ENCODE results near the gene MST1R.

Gene MST1R

DNA sequence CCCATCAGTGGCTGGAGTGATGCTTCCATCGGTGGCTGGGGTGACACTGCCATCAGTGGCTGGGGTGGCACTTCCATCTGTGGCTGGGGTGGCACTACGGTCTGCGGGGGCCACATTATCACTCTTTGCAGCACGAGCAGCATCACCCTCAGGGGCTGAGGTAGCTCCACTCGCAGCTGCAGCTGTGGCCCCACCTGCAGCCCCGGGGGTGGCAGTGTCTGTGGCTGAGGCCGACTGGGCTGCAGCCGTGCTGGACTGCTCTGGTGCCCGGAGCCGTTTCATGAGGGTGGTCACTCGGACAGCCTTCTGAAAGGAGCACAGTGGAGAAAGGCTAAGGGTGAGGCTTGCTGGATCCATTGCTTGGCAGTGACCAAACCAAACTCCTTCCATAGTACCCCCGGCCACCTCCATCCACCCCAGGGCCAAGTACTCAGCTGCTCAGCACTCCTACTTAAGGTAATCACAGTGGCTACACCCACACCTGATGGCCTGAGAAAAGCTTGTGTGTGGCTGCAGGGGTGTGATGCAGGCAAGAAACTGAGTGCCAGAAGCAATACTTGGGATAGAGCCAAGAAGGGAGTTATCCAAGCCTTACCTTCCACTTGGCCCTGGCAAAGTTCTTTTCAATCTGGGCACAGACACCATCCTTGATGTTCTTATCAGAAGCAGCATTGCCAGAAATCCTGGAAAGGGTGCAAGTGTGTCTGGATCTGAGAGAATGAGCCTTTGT is 43.9 kb downstream of the MST1R start:
- no peak for ATAC-seq
- TF ChIP-seq TCF4 (CRISPR knock-in tag; IDR thresholded peaks at IDR 0.05; ENCODE audit: borderline replicate concordance) = no peak
- no peak for TF ChIP-seq ISL1 (CRISPR knock-in tag; IDR thresholded peaks at IDR 0.05)
- no peak for TF ChIP-seq ZC3H10 (CRISPR knock-in tag; IDR thresholded peaks at IDR 0.05)
- TF ChIP-seq PPARA (CRISPR knock-in tag; IDR thresholded peaks at IDR 0.05; ENCODE audit: borderline replicate concordance) = no peak
- TF ChIP-seq GLIS3 (CRISPR knock-in tag; IDR thresholded peaks at IDR 0.05) = no peak
- TF ChIP-seq ZFP30 (CRISPR knock-in tag; IDR thresholded peaks at IDR 0.05) = no peak
- TF ChIP-seq BACH2 (CRISPR knock-in tag; IDR thresholded peaks at IDR 0.05; ENCODE audit: borderline replicate concordance) = no peak
- TF ChIP-seq TOX (CRISPR knock-in tag; IDR thresholded peaks at IDR 0.05; ENCODE audit: borderline replicate concordance) = no peak
- no peak for TF ChIP-seq ESRRG (CRISPR knock-in tag; IDR thresholded peaks at IDR 0.05)
- TF ChIP-seq, protein P1, sequence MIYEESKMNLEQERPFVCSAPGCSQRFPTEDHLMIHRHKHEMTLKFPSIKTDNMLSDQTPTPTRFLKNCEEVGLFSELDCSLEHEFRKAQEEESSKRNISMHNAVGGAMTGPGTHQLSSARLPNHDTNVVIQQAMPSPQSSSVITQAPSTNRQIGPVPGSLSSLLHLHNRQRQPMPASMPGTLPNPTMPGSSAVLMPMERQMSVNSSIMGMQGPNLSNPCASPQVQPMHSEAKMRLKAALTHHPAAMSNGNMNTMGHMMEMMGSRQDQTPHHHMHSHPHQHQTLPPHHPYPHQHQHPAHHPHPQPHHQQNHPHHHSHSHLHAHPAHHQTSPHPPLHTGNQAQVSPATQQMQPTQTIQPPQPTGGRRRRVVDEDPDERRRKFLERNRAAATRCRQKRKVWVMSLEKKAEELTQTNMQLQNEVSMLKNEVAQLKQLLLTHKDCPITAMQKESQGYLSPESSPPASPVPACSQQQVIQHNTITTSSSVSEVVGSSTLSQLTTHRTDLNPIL (CRISPR knock-in tag; IDR thresholded peaks at IDR 0.05; ENCODE audit: low read depth) = no peak
- TF ChIP-seq ARNTL (CRISPR knock-in tag; IDR thresholded peaks at IDR 0.05; ENCODE audit: borderline replicate concordance, low read depth) = no peak
- TF ChIP-seq, protein P2, sequence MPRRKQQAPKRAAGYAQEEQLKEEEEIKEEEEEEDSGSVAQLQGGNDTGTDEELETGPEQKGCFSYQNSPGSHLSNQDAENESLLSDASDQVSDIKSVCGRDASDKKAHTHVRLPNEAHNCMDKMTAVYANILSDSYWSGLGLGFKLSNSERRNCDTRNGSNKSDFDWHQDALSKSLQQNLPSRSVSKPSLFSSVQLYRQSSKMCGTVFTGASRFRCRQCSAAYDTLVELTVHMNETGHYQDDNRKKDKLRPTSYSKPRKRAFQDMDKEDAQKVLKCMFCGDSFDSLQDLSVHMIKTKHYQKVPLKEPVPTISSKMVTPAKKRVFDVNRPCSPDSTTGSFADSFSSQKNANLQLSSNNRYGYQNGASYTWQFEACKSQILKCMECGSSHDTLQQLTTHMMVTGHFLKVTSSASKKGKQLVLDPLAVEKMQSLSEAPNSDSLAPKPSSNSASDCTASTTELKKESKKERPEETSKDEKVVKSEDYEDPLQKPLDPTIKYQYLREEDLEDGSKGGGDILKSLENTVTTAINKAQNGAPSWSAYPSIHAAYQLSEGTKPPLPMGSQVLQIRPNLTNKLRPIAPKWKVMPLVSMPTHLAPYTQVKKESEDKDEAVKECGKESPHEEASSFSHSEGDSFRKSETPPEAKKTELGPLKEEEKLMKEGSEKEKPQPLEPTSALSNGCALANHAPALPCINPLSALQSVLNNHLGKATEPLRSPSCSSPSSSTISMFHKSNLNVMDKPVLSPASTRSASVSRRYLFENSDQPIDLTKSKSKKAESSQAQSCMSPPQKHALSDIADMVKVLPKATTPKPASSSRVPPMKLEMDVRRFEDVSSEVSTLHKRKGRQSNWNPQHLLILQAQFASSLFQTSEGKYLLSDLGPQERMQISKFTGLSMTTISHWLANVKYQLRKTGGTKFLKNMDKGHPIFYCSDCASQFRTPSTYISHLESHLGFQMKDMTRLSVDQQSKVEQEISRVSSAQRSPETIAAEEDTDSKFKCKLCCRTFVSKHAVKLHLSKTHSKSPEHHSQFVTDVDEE (CRISPR knock-in tag; IDR thresholded peaks at IDR 0.05) = no peak
- TF ChIP-seq ZNF565 (CRISPR knock-in tag; conservative IDR thresholded peaks at IDR 0.05; ENCODE audit: low read depth) = no peak
- TF ChIP-seq CSDC2 (CRISPR knock-in tag; IDR thresholded peaks at IDR 0.05) = no peak
- no peak for TF ChIP-seq ZNF70 (CRISPR knock-in tag; IDR thresholded peaks at IDR 0.05)

DNA sequence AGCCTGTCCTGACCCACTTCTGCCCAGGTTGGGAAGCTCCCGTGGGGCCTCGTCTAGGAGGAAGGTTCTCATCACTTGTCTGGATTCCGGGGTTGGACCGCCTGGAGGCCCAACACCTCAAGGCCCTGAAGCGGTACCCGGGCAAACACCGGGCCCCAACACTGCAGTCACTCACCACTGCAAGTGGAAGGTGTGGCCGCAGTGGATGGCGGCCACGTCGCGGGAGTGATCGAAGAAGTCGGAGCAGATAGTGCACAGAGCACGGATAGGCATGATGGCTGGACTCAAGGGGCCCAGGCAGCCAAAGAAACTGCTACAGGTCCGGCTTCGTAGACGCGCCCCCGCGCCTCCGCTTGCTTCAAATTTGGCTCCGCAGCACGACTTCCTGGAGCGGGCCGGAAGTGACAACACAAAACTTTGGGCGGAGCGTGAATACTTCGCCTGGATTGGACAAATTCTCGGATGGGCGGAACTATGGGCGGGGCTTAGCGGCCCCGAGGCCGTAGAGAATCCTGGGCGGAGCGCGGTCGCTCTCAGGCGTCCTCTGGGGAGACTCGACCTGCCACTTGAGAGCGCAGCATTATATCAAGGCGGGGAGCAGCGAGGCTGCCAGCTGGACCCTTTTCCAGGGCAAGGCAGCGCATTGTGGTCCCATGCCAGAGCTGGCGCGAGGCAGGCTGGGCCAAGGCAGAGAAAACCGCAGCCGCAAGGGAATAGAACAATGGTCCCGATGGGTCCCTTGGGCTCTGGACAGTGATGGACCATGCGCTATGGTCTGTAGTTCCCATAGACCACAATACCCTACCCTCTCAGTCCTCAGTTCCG is 47.3 kb downstream of the MST1R start, which contains the start of gene TRAIP:
Gene TRAIP (minus strand): TSS at position 384 of the 825 bp plus-strand sequence. CDS start 111 bp downstream, at position 273.
- peak; percentile 99 for ATAC-seq
- TF ChIP-seq, protein P3, sequence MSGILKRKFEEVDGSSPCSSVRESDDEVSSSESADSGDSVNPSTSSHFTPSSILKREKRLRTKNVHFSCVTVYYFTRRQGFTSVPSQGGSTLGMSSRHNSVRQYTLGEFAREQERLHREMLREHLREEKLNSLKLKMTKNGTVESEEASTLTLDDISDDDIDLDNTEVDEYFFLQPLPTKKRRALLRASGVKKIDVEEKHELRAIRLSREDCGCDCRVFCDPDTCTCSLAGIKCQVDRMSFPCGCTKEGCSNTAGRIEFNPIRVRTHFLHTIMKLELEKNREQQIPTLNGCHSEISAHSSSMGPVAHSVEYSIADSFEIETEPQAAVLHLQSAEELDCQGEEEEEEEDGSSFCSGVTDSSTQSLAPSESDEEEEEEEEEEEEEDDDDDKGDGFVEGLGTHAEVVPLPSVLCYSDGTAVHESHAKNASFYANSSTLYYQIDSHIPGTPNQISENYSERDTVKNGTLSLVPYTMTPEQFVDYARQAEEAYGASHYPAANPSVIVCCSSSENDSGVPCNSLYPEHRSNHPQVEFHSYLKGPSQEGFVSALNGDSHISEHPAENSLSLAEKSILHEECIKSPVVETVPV (CRISPR knock-in tag; IDR thresholded peaks at IDR 0.05) = no peak
- no peak for TF ChIP-seq PPARA (CRISPR knock-in tag; IDR thresholded peaks at IDR 0.05; ENCODE audit: borderline replicate concordance)
- TF ChIP-seq ESRRG (CRISPR knock-in tag; IDR thresholded peaks at IDR 0.05) = no peak
- TF ChIP-seq ZNF565 (CRISPR knock-in tag; conservative IDR thresholded peaks at IDR 0.05; ENCODE audit: low read depth) = no peak
- TF ChIP-seq, protein P4, sequence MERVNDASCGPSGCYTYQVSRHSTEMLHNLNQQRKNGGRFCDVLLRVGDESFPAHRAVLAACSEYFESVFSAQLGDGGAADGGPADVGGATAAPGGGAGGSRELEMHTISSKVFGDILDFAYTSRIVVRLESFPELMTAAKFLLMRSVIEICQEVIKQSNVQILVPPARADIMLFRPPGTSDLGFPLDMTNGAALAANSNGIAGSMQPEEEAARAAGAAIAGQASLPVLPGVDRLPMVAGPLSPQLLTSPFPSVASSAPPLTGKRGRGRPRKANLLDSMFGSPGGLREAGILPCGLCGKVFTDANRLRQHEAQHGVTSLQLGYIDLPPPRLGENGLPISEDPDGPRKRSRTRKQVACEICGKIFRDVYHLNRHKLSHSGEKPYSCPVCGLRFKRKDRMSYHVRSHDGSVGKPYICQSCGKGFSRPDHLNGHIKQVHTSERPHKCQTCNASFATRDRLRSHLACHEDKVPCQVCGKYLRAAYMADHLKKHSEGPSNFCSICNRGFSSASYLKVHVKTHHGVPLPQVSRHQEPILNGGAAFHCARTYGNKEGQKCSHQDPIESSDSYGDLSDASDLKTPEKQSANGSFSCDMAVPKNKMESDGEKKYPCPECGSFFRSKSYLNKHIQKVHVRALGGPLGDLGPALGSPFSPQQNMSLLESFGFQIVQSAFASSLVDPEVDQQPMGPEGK (CRISPR knock-in tag; IDR thresholded peaks at IDR 0.05; ENCODE audit: borderline replicate concordance) = no peak
- TF ChIP-seq, protein P5, sequence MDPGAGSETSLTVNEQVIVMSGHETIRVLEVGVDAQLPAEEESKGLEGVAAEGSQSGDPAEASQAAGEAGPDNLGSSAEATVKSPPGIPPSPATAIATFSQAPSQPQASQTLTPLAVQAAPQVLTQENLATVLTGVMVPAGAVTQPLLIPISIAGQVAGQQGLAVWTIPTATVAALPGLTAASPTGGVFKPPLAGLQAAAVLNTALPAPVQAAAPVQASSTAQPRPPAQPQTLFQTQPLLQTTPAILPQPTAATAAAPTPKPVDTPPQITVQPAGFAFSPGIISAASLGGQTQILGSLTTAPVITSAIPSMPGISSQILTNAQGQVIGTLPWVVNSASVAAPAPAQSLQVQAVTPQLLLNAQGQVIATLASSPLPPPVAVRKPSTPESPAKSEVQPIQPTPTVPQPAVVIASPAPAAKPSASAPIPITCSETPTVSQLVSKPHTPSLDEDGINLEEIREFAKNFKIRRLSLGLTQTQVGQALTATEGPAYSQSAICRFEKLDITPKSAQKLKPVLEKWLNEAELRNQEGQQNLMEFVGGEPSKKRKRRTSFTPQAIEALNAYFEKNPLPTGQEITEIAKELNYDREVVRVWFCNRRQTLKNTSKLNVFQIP (CRISPR knock-in tag; IDR thresholded peaks at IDR 0.05; ENCODE audit: borderline replicate concordance, low read depth) = no peak
- no peak for TF ChIP-seq GLIS3 (CRISPR knock-in tag; IDR thresholded peaks at IDR 0.05)
- TF ChIP-seq ZNF8 (CRISPR knock-in tag; IDR thresholded peaks at IDR 0.05) = no peak
- no peak for TF ChIP-seq OSR1 (CRISPR knock-in tag; IDR thresholded peaks at IDR 0.05)
- TF ChIP-seq RARB (CRISPR knock-in tag; IDR thresholded peaks at IDR 0.05) = no peak
- no peak for TF ChIP-seq ZNF70 (CRISPR knock-in tag; IDR thresholded peaks at IDR 0.05)
- TF ChIP-seq, protein P2 (CRISPR knock-in tag; IDR thresholded peaks at IDR 0.05) = no peak
- TF ChIP-seq ARNTL (CRISPR knock-in tag; IDR thresholded peaks at IDR 0.05; ENCODE audit: borderline replicate concordance, low read depth) = no peak
- TF ChIP-seq ZC3H10 (CRISPR knock-in tag; IDR thresholded peaks at IDR 0.05) = no peak
- no peak for TF ChIP-seq BACH2 (CRISPR knock-in tag; IDR thresholded peaks at IDR 0.05; ENCODE audit: borderline replicate concordance)
- no peak for TF ChIP-seq ISL1 (CRISPR knock-in tag; IDR thresholded peaks at IDR 0.05)
